ENCODE measurements around the gene OR5C1. TPM values are rescaled to one million over a fixed set of nuclear protein-coding genes. Genes with fewer than 3 reads are reported as not detected.

Gene OR5C1
- total and polyA plus RNA-seq, 9 of the 15 experiments (the other 6 are each of a cell fraction or from before 2014, with no cell fraction given): not detected

DNA sequence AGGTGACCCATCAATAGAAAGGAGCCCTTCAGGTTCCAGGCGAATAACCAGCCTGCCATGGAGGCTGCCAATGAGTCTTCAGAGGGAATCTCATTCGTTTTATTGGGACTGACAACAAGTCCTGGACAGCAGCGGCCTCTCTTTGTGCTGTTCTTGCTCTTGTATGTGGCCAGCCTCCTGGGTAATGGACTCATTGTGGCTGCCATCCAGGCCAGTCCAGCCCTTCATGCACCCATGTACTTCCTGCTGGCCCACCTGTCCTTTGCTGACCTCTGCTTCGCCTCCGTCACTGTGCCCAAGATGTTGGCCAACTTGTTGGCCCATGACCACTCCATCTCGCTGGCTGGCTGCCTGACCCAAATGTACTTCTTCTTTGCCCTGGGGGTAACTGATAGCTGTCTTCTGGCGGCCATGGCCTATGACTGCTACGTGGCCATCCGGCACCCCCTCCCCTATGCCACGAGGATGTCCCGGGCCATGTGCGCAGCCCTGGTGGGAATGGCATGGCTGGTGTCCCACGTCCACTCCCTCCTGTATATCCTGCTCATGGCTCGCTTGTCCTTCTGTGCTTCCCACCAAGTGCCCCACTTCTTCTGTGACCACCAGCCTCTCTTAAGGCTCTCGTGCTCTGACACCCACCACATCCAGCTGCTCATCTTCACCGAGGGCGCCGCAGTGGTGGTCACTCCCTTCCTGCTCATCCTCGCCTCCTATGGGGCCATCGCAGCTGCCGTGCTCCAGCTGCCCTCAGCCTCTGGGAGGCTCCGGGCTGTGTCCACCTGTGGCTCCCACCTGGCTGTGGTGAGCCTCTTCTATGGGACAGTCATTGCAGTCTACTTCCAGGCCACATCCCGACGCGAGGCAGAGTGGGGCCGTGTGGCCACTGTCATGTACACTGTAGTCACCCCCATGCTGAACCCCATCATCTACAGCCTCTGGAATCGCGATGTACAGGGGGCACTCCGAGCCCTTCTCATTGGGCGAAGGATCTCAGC lies 11.6 kb downstream of the OR5C1 start, which contains the start of gene OR1K1:
TSS of gene OR1K1 (plus strand) at position 58 of the 995 bp plus-strand sequence. CDS start at position 58, 0 bp downstream.
- no TSS peak for BruUV-seq (replicated peaks)
- POLR2A ChIA-PET: interaction anchor here (0.6 kb wide), 1 partner anchor 1017 kb away, joined by 3 read pairs; no protein-coding TSS in a partner anchor
- CTCF ChIA-PET (ENCODE audit: low intra/inter-chr PET ratio): no interaction called here

More for the DNA sequence above, 11.6 kb downstream of the OR5C1 start, which contains the start of gene OR1K1:
- no peaks in the 10 kb centered on the region for H4K20me1 ChIP-seq (replicated peaks; ENCODE audit: control insufficient read depth, insufficient read depth, low read length)
- H3K36me3 ChIP-seq (ENCODE audit: control insufficient read depth, insufficient read depth, low read length): no peaks in the 10 kb centered on the region
- no peaks in the 10 kb centered on the region for H3K79me2 ChIP-seq (ENCODE audit: control insufficient read depth, insufficient read depth, low read length)
- DNase-seq (ENCODE audit: extremely low read depth in 1 of 4, low spot score in 3 of 4) (no peak), FAIRE-seq (no peak), ATAC-seq (no peak; the same call in 2 of the 3 replicates)
- H3K4me2 ChIP-seq (ENCODE audit: insufficient read depth, low read length): no peak within 1 kb of the TSS
- H3K4me1 ChIP-seq (replicated peaks in 1 of 2; ENCODE audit: control insufficient read depth in 2 of 2, insufficient read depth in 2 of 2, low read length in 2 of 2): peaks cover 0 to 3% of the 10 kb centered on the region in 2 experiments; a peak in 1 of 5 replicates
- H3K9me1 ChIP-seq (ENCODE audit: control insufficient read depth, insufficient read depth, low read length): no peaks in the 10 kb centered on the region
- intact Hi-C loops (cut with micrococcal nuclease): no loop called here
- in situ Hi-C loops (cut with MboI): no loop called here
- no peak within 1 kb of the TSS for H3K27ac ChIP-seq (ENCODE audit: extremely low read depth, low read depth, low read length)
- no peak within 1 kb of the TSS for H2AFZ ChIP-seq (ENCODE audit: low read depth, low read length)
- no peak within 1 kb of the TSS for H3K9ac ChIP-seq (ENCODE audit: insufficient read depth in 1 of 2, low read depth in 2 of 2, low read length in 2 of 2)
- WGBS (ENCODE audit: insufficient coverage, low coverage, missing lambda C conversion rate): 2% methylated on average over 30 of the region's 30 CpGs
- H3K27me3 ChIP-seq (ENCODE audit: control insufficient read depth in 2 of 2, insufficient read depth in 2 of 2, low read length in 2 of 2): peaks cover 12 to 49% of the 10 kb centered on the region in 2 experiments; a peak in 4 of 5 replicates
- H3K4me3 ChIP-seq: no peak within 1 kb of the TSS
- no peaks in the 10 kb centered on the region for H3K9me3 ChIP-seq (replicated peaks; ENCODE audit: control insufficient read depth, insufficient read depth, low read depth, low read length)
- TF ChIP-seq L3MBTL2 (IDR thresholded peaks at IDR 0.05) (no peak), CCAR2 (IDR thresholded peaks at IDR 0.05; ENCODE audit: low read depth, low read length) (no peak), IFI16 (CRISPR knock-in tag; IDR thresholded peaks at IDR 0.05) (no peak), FOXA1 (IDR thresholded peaks at IDR 0.05; ENCODE audit: borderline replicate concordance) (no peak), CBFB (CRISPR knock-in tag; IDR thresholded peaks at IDR 0.05) (no peak), DIDO1 (tag; IDR thresholded peaks at IDR 0.05; ENCODE audit: low read depth) (no peak), MAFK (IDR thresholded peaks at IDR 0.05; ENCODE audit: low read length) (no peak), ZNF3 (CRISPR knock-in tag; IDR thresholded peaks at IDR 0.05) (no peak), SMARCC2 (IDR thresholded peaks at IDR 0.05; ENCODE audit: low read depth) (no peak), SMARCB1 (IDR thresholded peaks at IDR 0.05; ENCODE audit: insufficient read length, low read depth) (no peak), NR4A1 (CRISPR knock-in tag; IDR thresholded peaks at IDR 0.05) (no peak), NR4A1 (tag; IDR thresholded peaks at IDR 0.05) (no peak), CBFA2T2 (conservative IDR thresholded peaks at IDR 0.05) (no peak), ZBTB1 (CRISPR knock-in tag; IDR thresholded peaks at IDR 0.05; ENCODE audit: borderline replicate concordance, low read depth) (no peak)
- TF ChIP-seq, protein P1, sequence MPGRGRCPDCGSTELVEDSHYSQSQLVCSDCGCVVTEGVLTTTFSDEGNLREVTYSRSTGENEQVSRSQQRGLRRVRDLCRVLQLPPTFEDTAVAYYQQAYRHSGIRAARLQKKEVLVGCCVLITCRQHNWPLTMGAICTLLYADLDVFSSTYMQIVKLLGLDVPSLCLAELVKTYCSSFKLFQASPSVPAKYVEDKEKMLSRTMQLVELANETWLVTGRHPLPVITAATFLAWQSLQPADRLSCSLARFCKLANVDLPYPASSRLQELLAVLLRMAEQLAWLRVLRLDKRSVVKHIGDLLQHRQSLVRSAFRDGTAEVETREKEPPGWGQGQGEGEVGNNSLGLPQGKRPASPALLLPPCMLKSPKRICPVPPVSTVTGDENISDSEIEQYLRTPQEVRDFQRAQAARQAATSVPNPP (IDR thresholded peaks at IDR 0.05; ENCODE audit: borderline replicate concordance, insufficient read depth, insufficient read length): no peak
- TF ChIP-seq, protein P2, sequence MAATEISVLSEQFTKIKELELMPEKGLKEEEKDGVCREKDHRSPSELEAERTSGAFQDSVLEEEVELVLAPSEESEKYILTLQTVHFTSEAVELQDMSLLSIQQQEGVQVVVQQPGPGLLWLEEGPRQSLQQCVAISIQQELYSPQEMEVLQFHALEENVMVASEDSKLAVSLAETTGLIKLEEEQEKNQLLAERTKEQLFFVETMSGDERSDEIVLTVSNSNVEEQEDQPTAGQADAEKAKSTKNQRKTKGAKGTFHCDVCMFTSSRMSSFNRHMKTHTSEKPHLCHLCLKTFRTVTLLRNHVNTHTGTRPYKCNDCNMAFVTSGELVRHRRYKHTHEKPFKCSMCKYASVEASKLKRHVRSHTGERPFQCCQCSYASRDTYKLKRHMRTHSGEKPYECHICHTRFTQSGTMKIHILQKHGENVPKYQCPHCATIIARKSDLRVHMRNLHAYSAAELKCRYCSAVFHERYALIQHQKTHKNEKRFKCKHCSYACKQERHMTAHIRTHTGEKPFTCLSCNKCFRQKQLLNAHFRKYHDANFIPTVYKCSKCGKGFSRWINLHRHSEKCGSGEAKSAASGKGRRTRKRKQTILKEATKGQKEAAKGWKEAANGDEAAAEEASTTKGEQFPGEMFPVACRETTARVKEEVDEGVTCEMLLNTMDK (IDR thresholded peaks at IDR 0.05; ENCODE audit: borderline replicate concordance, insufficient read depth, low read depth, low read length, poor library complexity, severe bottlenecking): no peak

Measured in K562 (cell line).